HG03139 (cell line): ENCODE measurements around the gene SUSD2.
"Not testable (repeated sequence)": the region's sequence is repeated elsewhere in the genome, so short reads cannot be mapped to it uniquely, and the experiment has no call there.

Source experiments
- ATAC-seq: cut with Tn5 transposase; IDR thresholded peaks from one replicate; pipeline ENCODE4 v1.9.1; 2021; ENCODE audit not compliant: unreplicated experiment

The SUSD2 gene

GRCh38 chr22:24210409-24210808 lies 29.1 kb downstream of the SUSD2 start:
- ATAC-seq, result not testable (repeated sequence)

- not testable (repeated sequence) for ATAC-seq
Measured at GRCh38 chr22:24211716-24212115, 30.4 kb downstream of the SUSD2 start.

GRCh38 chr22:24213111-24213510 lies 31.8 kb downstream of the SUSD2 start:
- not testable (repeated sequence) for ATAC-seq

GRCh38 chr22:24214467-24215285 lies 33.4 kb downstream of the SUSD2 start:
- ATAC-seq, result no peak

- no peak for ATAC-seq
Measured at GRCh38 chr22:24216541-24217209, 35.4 kb downstream of the SUSD2 start.

GRCh38 chr22:24217384-24217783 lies 36.1 kb downstream of the SUSD2 start:
- ATAC-seq, result no peak

GRCh38 chr22:24219750-24220149 lies 38.5 kb downstream of the SUSD2 start:
- no peak for ATAC-seq

- no peak for ATAC-seq
Measured at GRCh38 chr22:24224468-24224867, 43.2 kb downstream of the SUSD2 start.

- ATAC-seq, result no peak
Measured at GRCh38 chr22:24225044-24225601, 43.8 kb downstream of the SUSD2 start.

GRCh38 chr22:24225951-24226350 lies 44.7 kb downstream of the SUSD2 start:
- no peak for ATAC-seq

- ATAC-seq, result no peak
Measured at GRCh38 chr22:24230911-24231656, 49.8 kb downstream of the SUSD2 start.

GRCh38 chr22:24231706-24232105 lies 50.4 kb downstream of the SUSD2 start:
- ATAC-seq, result no peak

GRCh38 chr22:24232124-24232523 lies 50.8 kb downstream of the SUSD2 start:
- no peak for ATAC-seq

- ATAC-seq, result no peak
Measured at GRCh38 chr22:24232725-24233124, 51.4 kb downstream of the SUSD2 start.

- no peak for ATAC-seq
Measured at GRCh38 chr22:24233235-24233634, 51.9 kb downstream of the SUSD2 start.

GRCh38 chr22:24233816-24234215 lies 52.5 kb downstream of the SUSD2 start:
- no peak for ATAC-seq

GRCh38 chr22:24235315-24235714 lies 54.0 kb downstream of the SUSD2 start:
- no peak for ATAC-seq

- ATAC-seq, result no peak
Measured at GRCh38 chr22:24236656-24237055, 55.4 kb downstream of the SUSD2 start.

GRCh38 chr22:24238101-24238694 lies 56.9 kb downstream of the SUSD2 start:
- ATAC-seq, result not testable (repeated sequence)
